GM21360 (cell line): ENCODE measurements around the gene LRP6.
A peak's percentile ranks its signal among the peaks of the same experiment; 100 is the strongest.
"Not testable (repeated sequence)": the region's sequence is repeated elsewhere in the genome, so short reads cannot be mapped to it uniquely, and the experiment has no call there.

Source experiments
- ATAC-seq: cut with Tn5 transposase; IDR thresholded peaks from one replicate; pipeline ENCODE4 v1.9.1; 2021; ENCODE audit warnings: mild to moderate bottlenecking, moderate library complexity; ENCODE audit not compliant: unreplicated experiment

LRP6 gene

GRCh38 chr12:12266873-12267741 is at the start of gene LRP6:
Gene LRP6, minus strand, starts transcription at chr12:12267044. Its CDS starts 309 bp downstream, at chr12:12266735.
- peak; percentile 79 for ATAC-seq

GRCh38 chr12:12315838-12316237 is 49.0 kb upstream of the LRP6 start:
- ATAC-seq = no peak

- not testable (repeated sequence) for ATAC-seq
Observed at GRCh38 chr12:12310695-12311094, 43.9 kb upstream of the LRP6 start.

GRCh38 chr12:12305568-12306300 is 38.9 kb upstream of the LRP6 start:
- no peak for ATAC-seq

- ATAC-seq = no peak
Observed at GRCh38 chr12:12302976-12303375, 36.1 kb upstream of the LRP6 start.

GRCh38 chr12:12301122-12301521 is 34.3 kb upstream of the LRP6 start:
- ATAC-seq = no peak

- no peak for ATAC-seq
Observed at GRCh38 chr12:12297201-12297830, 30.5 kb upstream of the LRP6 start.

GRCh38 chr12:12294215-12295005 is 27.6 kb upstream of the LRP6 start:
- ATAC-seq = no peak

- no peak for ATAC-seq
Observed at GRCh38 chr12:12290206-12290605, 23.4 kb upstream of the LRP6 start.

- ATAC-seq = no peak
Observed at GRCh38 chr12:12286441-12286840, 19.6 kb upstream of the LRP6 start.

- ATAC-seq = no peak
Observed at GRCh38 chr12:12282761-12283425, 16.0 kb upstream of the LRP6 start.

- no peak for ATAC-seq
Observed at GRCh38 chr12:12282202-12282601, 15.4 kb upstream of the LRP6 start.

GRCh38 chr12:12281134-12281533 is 14.3 kb upstream of the LRP6 start:
- ATAC-seq = no peak

GRCh38 chr12:12278899-12279298 is 12.1 kb upstream of the LRP6 start:
- ATAC-seq = no peak

- no peak for ATAC-seq
Observed at GRCh38 chr12:12275874-12276273, 9.0 kb upstream of the LRP6 start.

GRCh38 chr12:12273291-12273957 is 6.6 kb upstream of the LRP6 start:
- ATAC-seq = no peak

GRCh38 chr12:12272869-12273268 is 6.0 kb upstream of the LRP6 start:
- ATAC-seq = no peak

- ATAC-seq = no peak
Observed at GRCh38 chr12:12270226-12270625, 3.4 kb upstream of the LRP6 start.

GRCh38 chr12:12267742-12268200 is 927 bp upstream of the LRP6 start:
- no peak for ATAC-seq
